Natural killer cell treated with Interleukin-12 subunit alpha and Interleukin-12 subunit beta and Interleukin-15 and Interleukin-18, amount 100 ng/mL, for 72 hours (primary cell): ENCODE measurements around the gene DHRS1. TPM values are rescaled to one million over a fixed set of nuclear protein-coding genes. Genes with fewer than 3 reads are reported as not detected.

Experiments used
- ATAC-seq, 2 donors: fragments of 150-1000 bp; cut with Tn5 transposase in 1 of 2; sonication (Bioruptor Pico), chemical (Tn5 transposase) in 1 of 2; 2 replicates each; pipeline ENCODE4 v1.10.0; 2021
- DNase-seq: peaks from one replicate; pipeline ENCODE4 v3.0.0; 2022; ENCODE audit warnings: low spot score
- H3K27ac Mint-ChIP-seq, 2 donors: 1 replicate in 1 of 2; 2 replicates in 1 of 2; pipeline ENCODE4 v1.8.0; 2022; ENCODE audit warnings: mixed read lengths in 2 of 2, mild to moderate bottlenecking in 1 of 2, moderate library complexity in 1 of 2
- H3K27me3 Mint-ChIP-seq, 2 donors: 1 replicate in 1 of 2; 2 replicates in 1 of 2; pipeline ENCODE4 v1.8.0; 2022; ENCODE audit warnings: mixed read lengths in 2 of 2
- H3K36me3 Mint-ChIP-seq: one replicate; pipeline ENCODE4 v1.8.0; 2022; ENCODE audit warnings: mixed read lengths
- H3K4me1 Mint-ChIP-seq, 2 donors: 1 replicate in 1 of 2; 2 replicates in 1 of 2; pipeline ENCODE4 v1.8.0; 2022; ENCODE audit warnings: low read depth in 2 of 2, mixed read lengths in 2 of 2, mild to moderate bottlenecking in 1 of 2
- H3K4me3 Mint-ChIP-seq: one replicate; pipeline ENCODE4 v1.8.0; 2022; ENCODE audit warnings: mixed read lengths
- H3K9me3 Mint-ChIP-seq: 2 replicates; pipeline ENCODE4 v1.8.0; 2022; ENCODE audit warnings: mixed read lengths
- total RNA-seq, 2 donors: library from RNA; stranded (reverse); gene quantifications; one replicate each; pipeline ENCODE4 v1.2.3, GENCODE V29; 2022

The DHRS1 gene
- total RNA-seq, 2 donors from 2014 or later, result 15.6 to 17.4 TPM

GRCh38 chr14:24310646-24311604 lies 11.3 kb upstream of the DHRS1 start, which contains the start of gene LTB4R:
Gene LTB4R (plus strand): TSS chr14:24311502. CDS start chr14:24315652, 4,150 bp downstream.
- Mint-ChIP-seq H3K4me3 (peak within 1 kb of the TSS; percentile 84), H3K27ac (peak within 1 kb of the TSS; percentile 83 to 93), H3K27me3 (no peaks in the 10 kb centered on the region), H3K4me1 (peaks cover 69 to 71% of the 10 kb centered on the region in 2 donors), H3K9me3 (no peaks in the 10 kb centered on the region), H3K36me3 (peaks cover 2% of the 10 kb centered on the region)
- DNase-seq (peak; percentile 71), ATAC-seq (peak; percentile 87)

DNA sequence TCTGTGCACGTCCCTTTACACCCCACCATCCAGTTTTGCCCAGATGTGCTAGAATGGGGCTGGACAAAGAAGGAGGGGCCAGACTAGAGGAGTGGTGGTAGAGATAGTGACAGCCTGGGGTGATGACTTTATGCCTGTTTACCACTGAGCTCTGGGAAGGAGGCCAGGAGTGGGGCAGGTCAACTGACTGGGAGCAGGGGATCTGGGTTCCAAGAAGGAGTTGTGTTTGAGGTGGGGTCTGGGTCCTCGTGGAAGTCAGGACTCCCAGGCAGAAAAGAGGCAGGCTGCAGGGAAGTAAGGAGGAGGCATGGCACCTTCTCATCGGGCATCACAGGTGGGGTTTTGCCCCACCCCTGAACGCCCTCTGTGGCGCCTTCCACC lies 10.7 kb upstream of the DHRS1 start:
- no peak for ATAC-seq
- H3K36me3 Mint-ChIP-seq, result peaks cover 9% of the 10 kb centered on the region
- peaks cover 64 to 66% of the 10 kb centered on the region in 2 donors for H3K4me1 Mint-ChIP-seq

DNA sequence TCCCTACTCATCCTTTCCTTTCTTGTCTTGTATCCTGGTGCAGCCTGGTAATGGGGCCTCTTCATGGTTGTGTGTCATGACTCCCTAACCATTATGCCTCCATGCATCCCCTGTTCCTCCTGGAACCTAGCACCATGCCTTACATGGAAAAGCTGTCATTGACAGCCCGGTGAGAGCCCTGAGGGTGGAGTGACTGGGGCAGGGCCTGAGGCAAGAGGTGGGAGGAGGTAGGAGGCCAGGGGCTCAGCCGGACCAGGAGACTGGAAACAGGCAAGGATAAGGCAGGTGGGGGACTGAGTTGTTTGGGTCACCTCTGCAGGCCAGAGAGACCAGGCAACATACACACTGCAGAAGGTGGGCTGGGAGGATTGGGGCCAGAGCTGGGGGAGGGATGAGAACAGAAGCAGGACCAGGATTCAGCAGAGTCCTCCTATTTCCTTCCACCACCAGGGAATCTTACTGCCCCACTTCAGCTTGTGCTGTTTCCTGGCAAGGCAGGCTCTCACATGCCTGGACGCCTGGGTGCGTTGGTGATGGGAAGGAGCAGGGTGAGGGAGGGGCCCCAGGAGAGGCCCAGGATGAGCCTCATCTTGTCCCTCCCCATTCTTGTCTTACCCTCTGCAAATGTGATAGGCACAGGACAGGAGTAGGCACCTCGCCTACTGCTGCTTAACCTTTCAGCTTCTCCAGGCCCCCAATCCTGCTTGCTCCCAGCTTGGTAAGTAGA lies 10.1 kb upstream of the DHRS1 start, which contains the start of gene LTB4R2:
LTB4R2 (plus strand) TSS at position 603 of the 727 bp plus-strand sequence. CDS start 525 bp downstream, outside the sequence.
- H3K9me3 Mint-ChIP-seq, result no peaks in the 10 kb centered on the region
- DNase-seq, result no peak
- H3K27me3 Mint-ChIP-seq, result no peaks in the 10 kb centered on the region
- H3K36me3 Mint-ChIP-seq, result peaks cover 14% of the 10 kb centered on the region
- peak within 1 kb of the TSS; percentile 61 to 70 for H3K27ac Mint-ChIP-seq
- H3K4me3 Mint-ChIP-seq, result peak within 1 kb of the TSS; percentile 84
- no peak for ATAC-seq
- peaks cover 59 to 65% of the 10 kb centered on the region in 2 donors for H3K4me1 Mint-ChIP-seq

More for the DNA sequence above, 10.7 kb upstream of the DHRS1 start:
- no peaks in the 10 kb centered on the region for H3K9me3 Mint-ChIP-seq
- H3K4me3 Mint-ChIP-seq, result peak overlapping the region; percentile 84
- no peaks in the 10 kb centered on the region for H3K27me3 Mint-ChIP-seq
- peak overlapping the region; percentile 61 to 70 for H3K27ac Mint-ChIP-seq
- no peak for DNase-seq

- Mint-ChIP-seq H3K4me1 (peaks cover 51 to 53% of the 10 kb centered on the region in 2 donors), H3K27me3 (no peaks in the 10 kb centered on the region), H3K36me3 (peaks cover 23% of the 10 kb centered on the region), H3K9me3 (no peaks in the 10 kb centered on the region), H3K4me3 (peak overlapping the region; percentile 2), H3K27ac (peak overlapping the region; percentile 9 to 70)
- DNase-seq (no peak), ATAC-seq (no peak)
Measured at GRCh38 chr14:24308342-24309124, 9.0 kb upstream of the DHRS1 start.

- peak within 1 kb of the TSS; percentile 2 for H3K4me3 Mint-ChIP-seq
- no peaks in the 10 kb centered on the region for H3K27me3 Mint-ChIP-seq
- no peaks in the 10 kb centered on the region for H3K9me3 Mint-ChIP-seq
- DNase-seq (no peak), ATAC-seq (no peak)
- H3K27ac Mint-ChIP-seq, result peak within 1 kb of the TSS; percentile 9 to 15
- H3K36me3 Mint-ChIP-seq, result peaks cover 23% of the 10 kb centered on the region
- peaks cover 44 to 46% of the 10 kb centered on the region in 2 donors for H3K4me1 Mint-ChIP-seq
Measured at GRCh38 chr14:24307575-24308341, 8.2 kb upstream of the DHRS1 start, which contains the start of gene CIDEB. Gene CIDEB (minus strand): TSS chr14:24307977. CDS start chr14:24307858, 119 bp downstream.

DNA sequence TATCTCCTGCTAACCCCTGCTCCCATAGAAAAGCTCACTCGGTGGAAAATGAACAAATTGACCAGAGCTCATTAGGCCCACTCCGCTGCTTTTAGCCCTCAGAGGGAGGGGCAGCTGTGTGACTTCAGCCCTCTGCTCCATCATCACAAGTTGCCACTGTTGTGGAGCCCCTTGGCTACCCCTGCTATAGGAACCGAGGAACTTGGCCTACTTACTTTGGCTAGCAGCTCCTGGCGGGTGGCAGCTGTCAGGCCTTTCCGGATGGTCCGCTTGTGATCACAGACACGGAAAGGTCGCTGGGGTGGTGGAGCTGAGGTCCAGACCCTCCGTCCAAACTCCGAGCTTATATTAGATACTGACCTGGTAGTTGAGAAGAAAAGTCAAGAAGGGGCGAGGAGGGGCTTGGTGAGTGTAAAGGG lies 7.6 kb upstream of the DHRS1 start:
- no peak overlapping the region for H3K4me3 Mint-ChIP-seq
- peak overlapping the region in 1 of 2 donors; percentile 5 for H3K27ac Mint-ChIP-seq
- H3K4me1 Mint-ChIP-seq, result peaks cover 38 to 41% of the 10 kb centered on the region in 2 donors
- ATAC-seq (no peak), DNase-seq (no peak)
- peaks cover 23% of the 10 kb centered on the region for H3K36me3 Mint-ChIP-seq
- no peaks in the 10 kb centered on the region for H3K9me3 Mint-ChIP-seq
- H3K27me3 Mint-ChIP-seq, result no peaks in the 10 kb centered on the region

DNA sequence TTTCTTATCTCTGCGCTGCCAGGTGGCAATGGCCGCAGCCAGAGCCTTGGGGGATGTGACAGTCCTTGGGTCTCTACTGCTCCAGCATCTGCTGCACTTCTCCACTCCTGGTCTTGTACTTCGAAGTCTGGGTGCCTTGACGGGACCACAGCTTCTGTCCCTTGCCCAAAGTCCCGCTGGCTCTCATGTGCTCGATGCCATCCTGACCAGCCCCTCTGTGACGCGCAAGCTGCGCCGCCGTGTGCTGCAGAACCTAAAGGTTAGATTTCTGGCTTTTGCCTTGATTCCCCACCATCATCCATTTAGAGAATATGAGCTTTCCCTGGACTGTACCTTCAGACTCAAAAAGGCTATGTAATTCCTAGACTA lies 4.4 kb upstream of the DHRS1 start:
- Mint-ChIP-seq H3K4me3 (no peak overlapping the region), H3K4me1 (peaks cover 34 to 39% of the 10 kb centered on the region in 2 donors), H3K9me3 (no peaks in the 10 kb centered on the region)

GRCh38 chr14:24300326-24300980 lies 873 bp upstream of the DHRS1 start:
- no peaks in the 10 kb centered on the region for H3K27me3 Mint-ChIP-seq
- H3K9me3 Mint-ChIP-seq, result no peaks in the 10 kb centered on the region
- H3K36me3 Mint-ChIP-seq, result peaks cover 16% of the 10 kb centered on the region
- H3K27ac Mint-ChIP-seq, result peak overlapping the region; percentile 78 to 90
- no peak for ATAC-seq
- DNase-seq, result no peak
- H3K4me3 Mint-ChIP-seq, result peak overlapping the region; percentile 92
- H3K4me1 Mint-ChIP-seq, result peaks cover 43 to 56% of the 10 kb centered on the region in 2 donors

More for the DNA sequence above, 4.4 kb upstream of the DHRS1 start:
- no peaks in the 10 kb centered on the region for H3K27me3 Mint-ChIP-seq
- H3K27ac Mint-ChIP-seq, result no peak overlapping the region
- ATAC-seq, result no peak
- DNase-seq, result no peak
- H3K36me3 Mint-ChIP-seq, result peaks cover 23% of the 10 kb centered on the region

DNA sequence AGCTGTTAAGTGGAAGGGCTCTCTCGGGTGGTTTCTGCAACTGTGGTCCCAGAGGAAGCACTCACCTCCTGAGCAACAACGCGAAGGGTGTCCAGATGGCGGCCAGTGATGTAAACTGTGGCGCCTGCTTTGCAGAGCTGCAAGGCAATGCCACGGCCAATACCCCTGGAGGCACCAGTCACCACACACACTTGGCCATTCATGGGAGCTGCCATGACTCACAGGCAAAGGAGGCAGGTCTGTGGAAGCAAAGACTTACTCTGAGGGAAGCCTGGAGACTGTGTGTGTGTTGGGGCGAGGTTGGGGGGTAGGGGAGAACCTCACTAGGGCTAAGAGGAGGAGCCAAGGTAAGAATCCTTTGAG lies 707 bp downstream of the DHRS1 start:
- Mint-ChIP-seq H3K4me3 (peak overlapping the region; percentile 92), H3K36me3 (peaks cover under 1% of the 10 kb centered on the region), H3K9me3 (no peaks in the 10 kb centered on the region), H3K4me1 (peaks cover 41 to 49% of the 10 kb centered on the region in 2 donors), H3K27ac (peak overlapping the region; percentile 78 to 90), H3K27me3 (no peaks in the 10 kb centered on the region)
- no peak for DNase-seq
- ATAC-seq, result no peak

GRCh38 chr14:24297190-24297964 lies 2.2 kb downstream of the DHRS1 start:
- H3K4me1 Mint-ChIP-seq, result peaks cover 41 to 49% of the 10 kb centered on the region in 2 donors
- peak overlapping the region; percentile 7 to 72 for H3K27ac Mint-ChIP-seq
- H3K27me3 Mint-ChIP-seq, result no peaks in the 10 kb centered on the region
- no peaks in the 10 kb centered on the region for H3K36me3 Mint-ChIP-seq
- H3K4me3 Mint-ChIP-seq, result peak overlapping the region; percentile 0
- ATAC-seq, result no peak
- H3K9me3 Mint-ChIP-seq, result no peaks in the 10 kb centered on the region
- DNase-seq, result no peak

DNA sequence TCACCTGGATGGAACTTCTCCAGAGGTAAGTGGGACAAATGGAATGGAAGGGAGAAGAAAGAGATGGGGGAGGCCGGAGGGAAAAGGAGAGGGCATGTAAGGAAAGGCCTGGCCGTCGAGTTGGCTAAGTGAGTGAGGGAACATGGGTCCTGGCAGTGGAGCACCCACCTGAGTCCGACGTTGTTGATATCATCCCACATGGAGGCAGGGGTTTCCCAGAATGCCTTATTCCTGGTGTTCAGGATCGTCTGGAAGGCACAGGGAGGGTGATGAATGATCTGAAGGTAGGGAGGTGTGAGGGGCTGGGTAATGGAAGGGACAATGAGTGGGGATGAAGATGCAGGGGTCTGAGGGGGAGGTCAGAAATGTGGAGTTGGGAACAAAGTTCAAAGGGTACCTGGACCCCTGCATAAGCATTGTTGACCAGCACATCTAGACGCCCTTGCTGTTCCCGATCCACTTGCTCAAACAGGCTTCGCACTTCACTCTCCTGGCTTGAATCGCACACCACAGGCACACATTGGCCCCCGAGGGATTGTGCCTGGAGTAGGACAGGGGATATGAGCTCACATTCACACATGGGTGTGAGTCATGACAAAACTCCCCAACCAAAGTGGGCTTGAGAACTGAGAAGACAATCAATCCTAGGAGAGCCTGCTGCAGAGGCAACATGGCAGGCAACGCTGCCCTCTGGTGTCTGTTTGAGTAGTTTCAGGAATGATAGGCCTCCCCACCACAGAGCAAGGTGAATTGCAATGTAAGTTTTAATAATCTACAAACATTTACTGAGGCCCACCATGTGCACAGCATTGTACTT lies 3.0 kb downstream of the DHRS1 start:
- no peak overlapping the region for H3K4me3 Mint-ChIP-seq

More for the DNA sequence above, 3.0 kb downstream of the DHRS1 start:
- Mint-ChIP-seq H3K4me1 (peaks cover 41 to 42% of the 10 kb centered on the region in 2 donors), H3K27me3 (no peaks in the 10 kb centered on the region), H3K36me3 (no peaks in the 10 kb centered on the region), H3K9me3 (no peaks in the 10 kb centered on the region), H3K27ac (peak overlapping the region; percentile 7 to 72)
- peak; percentile 84 for DNase-seq
- ATAC-seq, result peak; percentile 80 to 84
